Activated T-cell treated with anti-CD3 and anti-CD28 coated beads, Interleukin-2, amount 50 U/mL, for 48 hours (primary cell): ENCODE results near the gene KRTAP10-3.
"Not testable (repeated sequence)": the region's sequence is repeated elsewhere in the genome, so short reads cannot be mapped to it uniquely, and the experiment has no call there.

ENCODE experiments used
- DNase-seq, 2 experiments: peaks; one replicate each; pipeline ENCODE4 v3.0.0-alpha.2; 2020

Gene KRTAP10-3

GRCh38 chr21:44589586-44590305 is 31.2 kb upstream of the KRTAP10-3 start:
- peak in 1 of 2 experiments; percentile 5 for DNase-seq

DNA sequence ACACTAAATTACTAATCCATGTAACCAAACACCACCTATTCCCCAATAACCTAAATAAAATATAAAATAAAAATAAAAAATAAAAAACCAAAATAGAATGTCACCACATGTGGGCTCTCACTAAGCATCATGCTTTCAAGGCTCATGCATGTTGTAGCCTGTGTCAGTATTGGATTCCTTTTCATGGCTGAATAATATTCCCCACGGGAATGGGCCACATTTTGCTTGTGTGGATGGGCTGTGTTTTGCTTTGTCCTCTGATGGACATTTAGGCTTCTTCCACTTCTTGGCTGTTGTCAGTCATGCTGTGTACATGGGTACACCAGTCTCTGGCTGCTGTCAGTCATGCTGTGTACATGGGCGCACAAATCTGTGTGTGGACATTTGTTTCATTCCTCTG is 30.5 kb upstream of the KRTAP10-3 start:
- no peak for DNase-seq

GRCh38 chr21:44585892-44586291 is 27.3 kb upstream of the KRTAP10-3 start:
- no peak for DNase-seq

GRCh38 chr21:44583800-44584147 is 25.2 kb upstream of the KRTAP10-3 start:
- DNase-seq, result peak in 1 of 2 experiments; percentile 33

DNA sequence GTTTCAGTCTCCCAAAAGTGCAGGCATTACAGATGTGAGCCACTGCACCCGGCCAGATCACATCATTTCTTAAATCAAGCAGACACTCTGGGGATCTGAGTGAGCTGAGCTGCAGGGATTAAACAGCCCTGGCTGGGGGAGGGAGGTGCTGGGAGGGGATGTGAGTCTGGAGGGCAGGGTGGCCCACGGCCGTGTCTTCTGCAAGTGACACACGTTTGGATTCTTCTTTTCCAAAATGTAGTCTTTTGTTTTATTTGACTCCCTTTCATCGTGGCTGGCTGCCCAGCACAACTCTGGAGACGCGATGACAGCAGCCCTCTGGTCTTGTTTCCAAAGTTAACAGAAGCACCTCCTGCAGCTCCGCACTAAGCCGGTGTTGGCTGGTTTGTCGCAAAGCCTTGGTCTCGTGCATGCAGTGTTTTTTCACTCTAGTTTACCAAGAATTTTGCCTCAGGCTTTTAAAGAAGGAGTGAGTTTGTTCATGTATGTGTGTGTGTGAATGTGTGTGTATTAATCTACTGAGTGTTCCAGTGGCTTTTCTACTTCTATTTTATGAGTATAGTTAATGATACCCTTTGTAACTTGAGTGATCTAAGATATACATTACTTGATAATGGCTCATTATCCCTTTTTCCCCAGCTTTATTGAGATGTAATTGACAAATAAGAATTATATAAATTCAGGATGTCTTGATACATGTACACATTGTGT is 24.6 kb upstream of the KRTAP10-3 start:
- no peak for DNase-seq

DNA sequence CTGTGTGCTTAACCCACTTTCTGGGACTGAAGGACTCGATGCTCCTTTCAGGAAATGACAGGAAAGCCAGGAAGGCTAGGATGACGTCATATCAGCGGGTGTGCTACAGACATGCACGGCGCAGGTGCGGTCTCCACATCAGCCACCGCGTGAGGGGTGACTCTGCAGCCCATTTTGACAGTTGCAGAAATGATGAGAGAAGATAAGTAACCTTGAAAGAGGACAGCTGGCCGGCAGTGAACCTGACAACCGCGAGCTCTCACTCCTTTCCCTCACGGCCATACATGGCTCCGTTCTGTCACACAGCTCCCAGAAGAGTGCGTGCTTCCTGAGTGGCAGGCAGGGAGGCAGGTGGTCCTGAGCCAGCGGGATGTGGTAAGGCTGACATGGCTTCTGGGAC is 23.5 kb upstream of the KRTAP10-3 start:
- DNase-seq, result no peak

DNA sequence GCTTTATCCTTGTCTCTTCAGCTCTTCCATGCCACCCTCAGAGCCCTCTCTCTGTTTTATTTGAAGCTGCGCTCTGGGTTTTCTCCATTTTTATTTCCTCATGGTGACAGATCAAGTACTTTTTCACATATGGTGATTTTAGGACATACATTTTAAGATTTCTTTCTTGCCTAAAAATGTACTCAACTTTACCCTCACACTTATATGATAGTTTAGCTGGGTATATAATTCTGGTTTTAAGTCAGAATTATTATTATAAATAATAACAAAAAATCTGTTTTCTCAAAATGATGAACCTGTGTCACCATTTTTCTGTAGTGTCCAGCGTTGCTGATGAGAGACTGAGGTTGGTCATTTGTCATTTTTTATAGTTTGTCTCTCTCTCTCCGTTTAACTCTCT is 22.6 kb upstream of the KRTAP10-3 start:
- no peak for DNase-seq

DNA sequence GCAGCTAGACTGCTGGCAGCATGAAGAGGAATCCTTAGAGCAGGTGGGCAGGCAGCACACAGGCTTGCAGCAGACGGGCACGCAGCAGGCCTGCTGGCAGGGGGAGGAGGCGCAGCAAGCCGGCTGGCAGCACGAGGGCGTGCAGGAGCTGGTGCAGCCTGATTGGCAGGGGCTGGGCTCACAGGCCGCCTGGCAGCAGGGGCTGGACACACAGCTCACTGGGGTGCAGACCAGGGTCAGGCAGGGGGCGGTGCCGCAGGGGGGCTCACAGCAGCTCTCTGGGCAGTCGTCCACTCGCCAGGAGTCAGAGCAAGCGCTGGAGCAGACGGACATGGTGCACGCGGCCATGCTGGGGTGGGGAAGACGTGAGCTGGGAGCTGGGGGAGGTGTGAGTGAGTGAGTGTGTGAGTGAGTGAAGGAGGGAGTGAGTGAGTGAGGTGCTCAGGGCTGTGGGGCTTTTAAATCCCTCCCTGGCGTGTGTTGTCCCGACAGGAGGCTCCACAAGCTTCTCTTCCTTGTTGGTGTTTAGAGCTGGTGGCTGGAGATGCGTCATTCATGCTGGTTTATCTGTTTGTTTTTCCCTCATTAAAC is 21.7 kb upstream of the KRTAP10-3 start, which contains the start of gene KRTAP10-5:
Gene KRTAP10-5 (minus strand): TSS at position 374 of the 591 bp plus-strand sequence. CDS start 26 bp downstream, at position 348.
- not testable (repeated sequence) for DNase-seq

- DNase-seq, result no peak
These were observed 21.2 kb upstream of the KRTAP10-3 start for GRCh38 chr21:44579833-44580144.

DNA sequence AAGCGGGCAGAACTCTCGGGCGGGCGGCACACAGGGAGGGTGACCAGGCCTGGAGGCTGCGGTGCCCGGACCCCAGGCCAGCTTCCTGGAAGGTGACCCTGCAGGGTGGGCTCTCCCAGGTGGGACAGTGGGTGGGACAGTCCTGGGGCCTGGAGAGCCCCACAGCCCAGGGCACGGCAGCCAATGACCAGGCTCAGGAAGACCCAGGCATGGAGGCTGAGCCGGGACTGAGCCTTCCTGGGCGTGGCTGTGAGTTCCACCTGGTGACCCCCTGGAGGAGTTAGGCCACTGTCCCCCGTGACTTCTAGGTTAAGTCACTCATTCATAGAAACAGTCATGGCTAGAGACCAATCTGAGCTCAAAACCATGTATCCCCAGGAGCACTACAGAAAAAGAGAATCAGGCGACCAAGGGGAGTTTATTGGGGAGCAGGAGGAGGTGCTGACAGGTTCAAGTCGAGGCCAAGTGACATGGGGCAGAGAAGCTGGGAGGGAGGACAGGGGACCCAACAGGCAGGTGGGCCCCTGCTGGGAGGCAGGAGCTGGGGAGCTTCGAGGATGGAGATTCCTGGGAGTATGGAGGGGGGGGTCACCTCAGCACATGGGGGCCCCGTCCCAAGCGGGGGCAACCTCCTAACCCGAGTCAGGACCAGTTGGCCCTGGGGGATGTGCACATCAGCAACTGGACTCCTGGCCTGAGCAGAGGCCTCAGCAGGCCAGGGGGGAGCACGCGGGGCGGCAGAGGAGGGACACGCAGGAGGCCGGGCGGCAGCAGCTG is 20.6 kb upstream of the KRTAP10-3 start:
- no peak for DNase-seq

GRCh38 chr21:44578371-44579055 is 19.9 kb upstream of the KRTAP10-3 start:
- no peak for DNase-seq

GRCh38 chr21:44576025-44576420 is 17.4 kb upstream of the KRTAP10-3 start:
- no peak for DNase-seq

- no peak for DNase-seq
These were observed 16.9 kb upstream of the KRTAP10-3 start for GRCh38 chr21:44575307-44576024.

GRCh38 chr21:44574457-44575306 is 16.1 kb upstream of the KRTAP10-3 start:
- DNase-seq, result no peak

DNA sequence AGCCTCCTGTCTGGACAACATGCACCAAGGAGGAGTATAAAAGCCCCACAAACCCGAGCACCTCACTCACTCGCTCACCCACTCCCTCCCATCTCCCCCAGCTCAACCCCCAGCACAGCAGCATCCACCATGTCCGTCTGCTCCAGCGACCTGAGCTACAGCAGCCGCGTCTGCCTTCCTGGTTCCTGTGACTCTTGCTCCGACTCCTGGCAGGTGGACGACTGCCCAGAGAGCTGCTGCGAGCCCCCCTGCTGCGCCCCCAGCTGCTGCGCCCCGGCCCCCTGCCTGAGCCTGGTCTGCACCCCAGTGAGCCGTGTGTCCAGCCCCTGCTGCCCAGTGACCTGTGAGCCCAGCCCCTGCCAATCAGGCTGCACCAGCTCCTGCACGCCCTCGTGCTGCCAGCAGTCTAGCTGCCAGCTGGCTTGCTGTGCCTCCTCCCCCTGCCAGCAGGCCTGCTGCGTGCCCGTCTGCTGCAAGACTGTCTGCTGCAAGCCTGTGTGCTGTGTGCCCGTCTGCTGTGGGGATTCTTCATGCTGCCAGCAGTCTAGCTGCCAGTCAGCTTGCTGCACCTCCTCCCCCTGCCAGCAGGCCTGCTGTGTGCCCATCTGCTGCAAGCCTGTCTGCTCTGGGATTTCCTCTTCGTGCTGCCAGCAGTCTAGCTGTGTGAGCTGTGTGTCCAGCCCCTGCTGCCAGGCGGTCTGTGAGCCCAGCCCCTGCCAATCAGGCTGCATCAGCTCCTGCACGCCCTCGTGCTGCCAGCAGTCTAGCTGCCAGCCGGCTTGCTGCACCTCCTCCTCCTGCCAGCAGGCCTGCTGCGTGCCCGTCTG is 15.2 kb upstream of the KRTAP10-3 start, which contains the start of gene KRTAP10-4:
Gene KRTAP10-4 (plus strand): TSS at position 100 of the 827 bp plus-strand sequence. CDS start 30 bp downstream, at position 130.
- DNase-seq, result not testable (repeated sequence)

DNA sequence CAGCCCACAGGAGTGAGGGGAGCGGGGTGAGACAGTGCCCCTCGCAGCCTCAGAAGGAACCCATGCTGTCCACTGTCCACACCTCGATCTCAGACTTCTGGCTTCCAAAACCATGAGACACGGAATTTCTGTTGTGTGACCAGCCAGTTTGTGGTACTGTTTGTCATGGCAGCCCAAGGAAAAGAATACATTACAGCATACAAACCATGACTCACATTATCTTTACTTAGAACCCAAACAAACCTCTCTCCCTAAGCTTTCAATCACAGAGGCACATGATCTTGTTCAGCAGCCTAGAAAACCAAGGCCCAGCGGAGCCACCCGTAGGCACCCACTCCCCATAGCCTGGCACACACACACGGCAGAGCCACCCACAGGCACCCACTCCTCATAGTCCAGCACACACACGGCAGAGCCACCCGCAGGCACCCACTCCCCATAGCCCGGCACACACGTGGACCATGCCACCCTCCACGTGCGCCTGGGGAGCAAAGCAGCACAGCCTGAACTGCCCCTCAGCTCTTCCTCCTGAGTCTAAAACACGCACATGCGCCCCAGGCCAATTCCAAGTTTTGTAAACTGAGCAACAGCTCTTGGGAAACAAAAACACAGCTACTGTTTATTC is 14.5 kb upstream of the KRTAP10-3 start:
- no peak for DNase-seq

DNA sequence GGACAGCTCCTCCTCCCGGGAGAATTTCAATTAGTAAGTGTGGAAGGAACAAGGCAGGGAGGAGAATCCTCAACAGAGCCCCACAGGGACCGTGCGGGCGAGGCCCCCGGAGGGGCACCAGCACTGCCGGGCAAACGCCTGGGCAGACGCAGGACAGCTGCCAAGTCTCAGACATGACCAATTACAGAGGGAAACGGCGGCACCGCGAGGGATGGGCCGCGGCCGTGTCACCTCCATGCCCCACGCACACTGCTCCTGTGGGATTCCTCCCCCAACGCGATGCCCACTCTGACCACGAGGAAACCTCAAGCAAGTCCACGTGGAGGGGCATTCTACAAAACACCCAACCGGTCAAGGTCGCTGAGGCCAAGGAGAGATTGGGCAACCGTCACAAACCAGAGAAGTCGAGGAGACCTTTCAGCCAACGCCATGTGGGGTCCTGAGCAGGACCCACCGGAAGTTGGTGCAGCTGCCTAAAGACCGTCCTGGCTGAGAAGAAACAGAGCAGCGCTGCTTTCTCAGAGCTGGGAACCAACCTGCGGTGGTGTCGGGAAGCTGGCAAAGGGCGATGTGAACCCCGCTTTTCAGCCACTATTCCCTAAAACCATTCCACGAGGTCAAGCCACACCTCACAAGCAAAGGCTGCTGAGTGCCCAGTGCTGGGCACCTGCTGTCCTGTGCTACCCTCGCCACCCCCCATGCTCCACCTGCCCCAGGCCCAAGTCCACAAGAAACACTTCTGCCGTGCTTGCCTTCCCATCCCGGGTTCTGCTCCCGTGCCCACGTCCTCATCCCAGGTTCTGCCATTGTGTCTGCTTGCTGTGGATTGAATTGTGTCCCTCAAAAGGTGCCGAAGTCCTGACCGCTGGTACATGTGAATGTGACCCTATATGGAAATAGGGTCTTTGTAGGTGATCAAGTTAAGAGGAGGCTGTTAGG is 13.5 kb upstream of the KRTAP10-3 start:
- no peak for DNase-seq

DNA sequence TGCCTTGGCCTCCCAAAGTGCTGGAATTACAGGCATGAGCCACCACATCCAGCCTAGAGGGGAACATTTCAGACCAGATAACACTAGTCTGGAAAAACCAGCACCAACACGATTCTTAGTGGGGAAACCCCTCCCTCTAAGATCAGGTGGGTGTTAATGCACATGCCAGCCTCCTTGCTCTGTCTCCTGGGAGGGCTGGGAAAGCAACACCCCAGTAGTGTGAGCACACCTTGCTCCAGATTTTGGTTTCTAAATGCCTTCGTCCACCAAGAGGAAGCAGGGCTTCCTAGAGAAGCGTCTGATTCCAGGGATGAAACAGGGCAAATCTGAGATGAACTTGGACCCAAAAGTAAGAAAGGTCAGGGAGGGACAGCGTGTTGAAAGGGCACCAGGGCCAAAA is 12.7 kb upstream of the KRTAP10-3 start:
- DNase-seq, result no peak
